Loucy (cell line): ENCODE measurements around the gene CAST.

Source experiments
- H2AFZ ChIP-seq: fragments of 200-600 bp; sonication (generic); 2 replicates; pipeline ENCODE4 v1.6.0; 2016; ENCODE audit warnings: antibody characterized with exemption, mild to moderate bottlenecking, low read length, moderate library complexity
- H3F3A ChIP-seq: fragments of 200-600 bp; 2 replicates; pipeline ENCODE4 v1.6.0; 2016; ENCODE audit warnings: antibody characterized with exemption, low read depth, mild to moderate bottlenecking
- H3K27me3 ChIP-seq: fragments of 200-600 bp; sonication (generic); 2 replicates; pipeline ENCODE4 v1.6.1; 2014; ENCODE audit warnings: low read length, mild to moderate bottlenecking; ENCODE audit not compliant: insufficient read depth, poor library complexity, severe bottlenecking
- H3K36me3 ChIP-seq: fragments of 200-600 bp; sonication (generic); 2 replicates; pipeline ENCODE4 v1.6.1; 2016; ENCODE audit warnings: low read length; ENCODE audit not compliant: insufficient read depth
- H3K4me1 ChIP-seq: fragments of 200-600 bp; sonication (generic); 2 replicates; pipeline ENCODE4 v1.5.1; 2014; ENCODE audit warnings: low read length, mild to moderate bottlenecking; ENCODE audit not compliant: insufficient read depth, poor library complexity, severe bottlenecking
- H3K4me2 ChIP-seq: fragments of 200-600 bp; sonication (generic); 2 replicates; pipeline ENCODE4 v1.6.0; 2014; ENCODE audit warnings: antibody characterized with exemption, low read length, low read depth, mild to moderate bottlenecking; ENCODE audit not compliant: poor library complexity, severe bottlenecking
- H3K4me3 ChIP-seq: fragments of 200-600 bp; sonication (generic); 2 replicates; pipeline ENCODE4 v1.5.1; 2014; ENCODE audit warnings: low read length, mild to moderate bottlenecking, mixed read lengths; ENCODE audit not compliant: poor library complexity, severe bottlenecking
- H3K79me2 ChIP-seq: fragments of 200-600 bp; sonication (generic); 2 replicates; pipeline ENCODE4 v1.6.1; 2014; ENCODE audit warnings: low read length; ENCODE audit not compliant: insufficient read depth
- H3K9ac ChIP-seq: fragments of 200-600 bp; sonication (generic); 2 replicates; pipeline ENCODE4 v1.6.0; 2014; ENCODE audit warnings: mild to moderate bottlenecking, low read depth, low read length, moderate library complexity; ENCODE audit not compliant: poor library complexity, severe bottlenecking
- H3K9me2 ChIP-seq: fragments of 200-600 bp; sonication (generic); replicated peaks from 2 replicates; pipeline ENCODE4 v1.6.1; 2016; ENCODE audit warnings: low read depth, low read length, mixed read lengths
- H3K9me3 ChIP-seq: fragments of 200-600 bp; sonication (generic); 2 replicates; pipeline ENCODE4 v1.6.1; 2014; ENCODE audit warnings: mild to moderate bottlenecking, antibody characterized with exemption, low read length, low read depth; ENCODE audit not compliant: insufficient read depth
- H4K20me1 ChIP-seq: fragments of 200-600 bp; sonication (generic); 2 replicates; pipeline ENCODE4 v1.6.0; 2014; ENCODE audit warnings: antibody characterized with exemption, low read length, mild to moderate bottlenecking; ENCODE audit not compliant: insufficient read depth, poor library complexity, severe bottlenecking
- EZH2phosphoT487 ChIP-seq: fragments of 200-600 bp; IDR thresholded peaks from 2 replicates; pipeline ENCODE4 v1.6.1; 2018; ENCODE audit warnings: antibody characterized with exemption, mild to moderate bottlenecking, moderate library complexity, borderline replicate concordance
- TF ChIP-seq, protein P1 (sequence below): fragments of 200-600 bp; sonication (generic); conservative IDR thresholded peaks from 2 replicates; pipeline ENCODE4 v1.5.1; 2014; ENCODE audit warnings: mild to moderate bottlenecking, antibody characterized with exemption, low read length

CAST gene

DNA sequence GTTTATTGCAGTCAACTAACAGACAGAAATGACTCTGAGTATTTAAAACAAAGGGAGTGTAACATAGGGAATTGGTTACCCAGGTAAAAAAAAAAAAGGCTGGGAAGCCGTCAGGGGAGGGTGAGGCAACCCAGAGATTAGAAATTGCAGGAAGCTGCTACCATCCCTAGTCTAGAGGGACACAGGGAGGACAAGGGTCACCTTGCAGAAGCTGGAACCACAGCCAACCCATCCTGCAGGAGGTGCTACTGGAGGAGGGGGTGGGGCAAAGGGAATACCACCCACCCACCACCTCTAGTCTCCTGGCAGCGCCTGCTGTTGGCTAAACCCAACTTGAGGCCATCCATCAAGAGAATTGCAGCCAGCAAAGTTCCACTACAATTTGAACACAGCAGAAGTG lies 6.5 kb downstream of the CAST start:
- H2AFZ ChIP-seq, result no peak overlapping the region
- TF ChIP-seq, protein P1, sequence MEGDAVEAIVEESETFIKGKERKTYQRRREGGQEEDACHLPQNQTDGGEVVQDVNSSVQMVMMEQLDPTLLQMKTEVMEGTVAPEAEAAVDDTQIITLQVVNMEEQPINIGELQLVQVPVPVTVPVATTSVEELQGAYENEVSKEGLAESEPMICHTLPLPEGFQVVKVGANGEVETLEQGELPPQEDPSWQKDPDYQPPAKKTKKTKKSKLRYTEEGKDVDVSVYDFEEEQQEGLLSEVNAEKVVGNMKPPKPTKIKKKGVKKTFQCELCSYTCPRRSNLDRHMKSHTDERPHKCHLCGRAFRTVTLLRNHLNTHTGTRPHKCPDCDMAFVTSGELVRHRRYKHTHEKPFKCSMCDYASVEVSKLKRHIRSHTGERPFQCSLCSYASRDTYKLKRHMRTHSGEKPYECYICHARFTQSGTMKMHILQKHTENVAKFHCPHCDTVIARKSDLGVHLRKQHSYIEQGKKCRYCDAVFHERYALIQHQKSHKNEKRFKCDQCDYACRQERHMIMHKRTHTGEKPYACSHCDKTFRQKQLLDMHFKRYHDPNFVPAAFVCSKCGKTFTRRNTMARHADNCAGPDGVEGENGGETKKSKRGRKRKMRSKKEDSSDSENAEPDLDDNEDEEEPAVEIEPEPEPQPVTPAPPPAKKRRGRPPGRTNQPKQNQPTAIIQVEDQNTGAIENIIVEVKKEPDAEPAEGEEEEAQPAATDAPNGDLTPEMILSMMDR, result no peak
- TF ChIP-seq EZH2phosphoT487, result no peak
- no peaks in the 10 kb centered on the region for H3K9me3 ChIP-seq
- no peak overlapping the region for H3K9ac ChIP-seq
- H3K27me3 ChIP-seq, result no peaks in the 10 kb centered on the region
- H3K4me2 ChIP-seq, result peak overlapping the region; percentile 8
- no peak overlapping the region for H3K4me3 ChIP-seq
- peaks cover 7% of the 10 kb centered on the region; the same call in 1 of the 2 replicates for H3F3A ChIP-seq
- peaks cover 16% of the 10 kb centered on the region for H4K20me1 ChIP-seq
- H3K9me2 ChIP-seq, result no peaks in the 10 kb centered on the region
- H3K36me3 ChIP-seq, result no peaks in the 10 kb centered on the region
- peaks cover 35% of the 10 kb centered on the region; the same call in 1 of the 2 replicates for H3K79me2 ChIP-seq
- peaks cover 34% of the 10 kb centered on the region for H3K4me1 ChIP-seq

DNA sequence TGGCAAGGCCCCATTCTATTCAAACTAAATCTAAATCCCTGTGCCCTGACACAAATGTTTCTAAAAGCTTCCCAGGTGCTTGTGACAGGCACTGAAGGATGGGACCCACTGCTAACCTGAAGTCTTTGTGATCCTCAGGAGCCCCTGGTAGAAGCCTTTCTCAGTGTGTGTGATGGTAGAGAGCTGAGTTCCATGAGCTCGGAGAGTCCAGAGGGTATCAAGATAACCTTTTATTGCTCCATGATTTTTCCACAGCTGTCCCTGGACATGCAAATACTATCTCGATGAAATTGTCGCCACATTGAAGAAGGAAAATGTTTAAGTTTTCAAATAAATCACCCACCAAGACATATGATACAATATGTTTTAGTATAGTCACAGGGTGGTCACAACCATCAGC lies 7.7 kb downstream of the CAST start:
- no peaks in the 10 kb centered on the region for H3K9me3 ChIP-seq
- TF ChIP-seq EZH2phosphoT487, result no peak
- TF ChIP-seq, protein P1, result no peak
- no peaks in the 10 kb centered on the region for H3K27me3 ChIP-seq
- H4K20me1 ChIP-seq, result peaks cover 7% of the 10 kb centered on the region
- H3F3A ChIP-seq, result peaks cover 1% of the 10 kb centered on the region; the same call in 1 of the 2 replicates
- no peak overlapping the region for H2AFZ ChIP-seq
- no peak overlapping the region for H3K4me3 ChIP-seq
- H3K79me2 ChIP-seq, result peaks cover 28% of the 10 kb centered on the region; the same call in 1 of the 2 replicates
- H3K4me2 ChIP-seq, result no peak overlapping the region
- no peaks in the 10 kb centered on the region for H3K9me2 ChIP-seq
- H3K36me3 ChIP-seq, result no peaks in the 10 kb centered on the region
- peaks cover 26% of the 10 kb centered on the region for H3K4me1 ChIP-seq
- H3K9ac ChIP-seq, result no peak overlapping the region

DNA sequence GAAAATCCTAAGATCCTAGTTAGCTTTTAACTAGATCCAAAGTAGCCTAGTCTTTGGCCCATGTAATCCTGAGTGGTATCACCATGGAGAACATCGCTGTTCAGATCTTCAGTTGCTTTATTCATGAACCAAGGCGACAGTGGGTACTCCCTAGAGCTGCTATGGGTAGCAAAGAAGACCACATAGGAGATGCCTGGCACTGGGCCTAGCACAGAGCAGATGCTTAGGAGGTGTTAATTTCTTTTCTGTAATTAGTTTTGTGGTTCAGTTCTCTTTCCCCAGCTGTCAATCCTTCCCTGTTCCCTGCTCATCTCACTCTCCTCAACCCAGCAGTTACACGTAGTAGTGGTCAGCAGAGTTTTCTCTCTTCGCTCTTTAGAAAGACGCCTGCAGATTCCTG lies 9.3 kb downstream of the CAST start:
- no peaks in the 10 kb centered on the region; the same call in 1 of the 2 replicates for H3F3A ChIP-seq
- no peak for TF ChIP-seq EZH2phosphoT487
- TF ChIP-seq, protein P1, result no peak
- no peak overlapping the region for H3K4me3 ChIP-seq
- no peaks in the 10 kb centered on the region for H3K36me3 ChIP-seq
- peaks cover 3% of the 10 kb centered on the region for H4K20me1 ChIP-seq
- no peak overlapping the region for H3K9ac ChIP-seq
- H3K4me1 ChIP-seq, result peaks cover 15% of the 10 kb centered on the region
- H3K79me2 ChIP-seq, result peaks cover 21% of the 10 kb centered on the region; the same call in 1 of the 2 replicates
- H3K9me2 ChIP-seq, result no peaks in the 10 kb centered on the region
- H2AFZ ChIP-seq, result no peak overlapping the region
- no peaks in the 10 kb centered on the region for H3K27me3 ChIP-seq
- H3K9me3 ChIP-seq, result no peaks in the 10 kb centered on the region
- no peak overlapping the region for H3K4me2 ChIP-seq
